Loucy (cell line): ENCODE results near the gene KLHL17.

Source experiments
- H2AFZ ChIP-seq: fragments of 200-600 bp; sonication (generic); 2 replicates; pipeline ENCODE4 v1.6.0; 2016; ENCODE audit warnings: antibody characterized with exemption, mild to moderate bottlenecking, low read length, moderate library complexity
- H3F3A ChIP-seq: fragments of 200-600 bp; 2 replicates; pipeline ENCODE4 v1.6.0; 2016; ENCODE audit warnings: antibody characterized with exemption, low read depth, mild to moderate bottlenecking
- H3K27me3 ChIP-seq: fragments of 200-600 bp; sonication (generic); 2 replicates; pipeline ENCODE4 v1.6.1; 2014; ENCODE audit warnings: low read length, mild to moderate bottlenecking; ENCODE audit not compliant: insufficient read depth, poor library complexity, severe bottlenecking
- H3K36me3 ChIP-seq: fragments of 200-600 bp; sonication (generic); 2 replicates; pipeline ENCODE4 v1.6.1; 2016; ENCODE audit warnings: low read length; ENCODE audit not compliant: insufficient read depth
- H3K4me1 ChIP-seq: fragments of 200-600 bp; sonication (generic); 2 replicates; pipeline ENCODE4 v1.5.1; 2014; ENCODE audit warnings: low read length, mild to moderate bottlenecking; ENCODE audit not compliant: insufficient read depth, poor library complexity, severe bottlenecking
- H3K4me2 ChIP-seq: fragments of 200-600 bp; sonication (generic); 2 replicates; pipeline ENCODE4 v1.6.0; 2014; ENCODE audit warnings: antibody characterized with exemption, low read length, low read depth, mild to moderate bottlenecking; ENCODE audit not compliant: poor library complexity, severe bottlenecking
- H3K4me3 ChIP-seq: fragments of 200-600 bp; sonication (generic); 2 replicates; pipeline ENCODE4 v1.5.1; 2014; ENCODE audit warnings: low read length, mild to moderate bottlenecking, mixed read lengths; ENCODE audit not compliant: poor library complexity, severe bottlenecking
- H3K79me2 ChIP-seq: fragments of 200-600 bp; sonication (generic); 2 replicates; pipeline ENCODE4 v1.6.1; 2014; ENCODE audit warnings: low read length; ENCODE audit not compliant: insufficient read depth
- H3K9ac ChIP-seq: fragments of 200-600 bp; sonication (generic); 2 replicates; pipeline ENCODE4 v1.6.0; 2014; ENCODE audit warnings: mild to moderate bottlenecking, low read depth, low read length, moderate library complexity; ENCODE audit not compliant: poor library complexity, severe bottlenecking
- H3K9me2 ChIP-seq: fragments of 200-600 bp; sonication (generic); replicated peaks from 2 replicates; pipeline ENCODE4 v1.6.1; 2016; ENCODE audit warnings: low read depth, low read length, mixed read lengths
- H3K9me3 ChIP-seq: fragments of 200-600 bp; sonication (generic); 2 replicates; pipeline ENCODE4 v1.6.1; 2014; ENCODE audit warnings: mild to moderate bottlenecking, antibody characterized with exemption, low read length, low read depth; ENCODE audit not compliant: insufficient read depth
- H4K20me1 ChIP-seq: fragments of 200-600 bp; sonication (generic); 2 replicates; pipeline ENCODE4 v1.6.0; 2014; ENCODE audit warnings: antibody characterized with exemption, low read length, mild to moderate bottlenecking; ENCODE audit not compliant: insufficient read depth, poor library complexity, severe bottlenecking
- EZH2phosphoT487 ChIP-seq: fragments of 200-600 bp; IDR thresholded peaks from 2 replicates; pipeline ENCODE4 v1.6.1; 2018; ENCODE audit warnings: antibody characterized with exemption, mild to moderate bottlenecking, moderate library complexity, borderline replicate concordance
- TF ChIP-seq, protein P1 (sequence below): fragments of 200-600 bp; sonication (generic); conservative IDR thresholded peaks from 2 replicates; pipeline ENCODE4 v1.5.1; 2014; ENCODE audit warnings: mild to moderate bottlenecking, antibody characterized with exemption, low read length

Gene KLHL17

DNA sequence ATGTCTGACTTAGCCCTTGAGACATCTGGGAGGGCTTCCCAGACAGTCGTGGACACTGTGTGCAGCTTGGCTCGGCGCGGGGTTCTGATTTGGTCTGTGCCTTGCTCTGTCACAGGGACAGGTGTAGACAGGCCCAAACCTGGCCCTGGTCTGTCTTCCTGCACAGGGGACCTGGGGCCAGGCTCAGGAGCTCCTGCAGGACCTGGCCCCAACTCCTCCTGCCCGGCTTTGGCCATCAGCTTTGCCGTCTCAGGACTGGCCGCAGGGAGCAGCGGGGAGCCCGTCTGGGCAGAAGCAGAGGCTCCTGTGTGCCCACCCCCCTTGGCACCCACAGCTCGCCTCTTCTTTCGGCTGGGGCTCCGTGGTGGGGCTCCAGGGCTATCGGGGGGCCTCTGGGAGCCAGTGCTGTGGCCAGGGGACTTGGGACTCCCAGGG is 19.8 kb downstream of the KLHL17 start:
- Histone ChIP-seq H3K4me3 (no peak overlapping the region), H3K4me1 (peaks cover 4% of the 10 kb centered on the region), H3K27me3 (no peaks in the 10 kb centered on the region), H3K36me3 (no peaks in the 10 kb centered on the region), H3K4me2 (no peak overlapping the region), H4K20me1 (no peaks in the 10 kb centered on the region), H3K9ac (no peak overlapping the region), H3K79me2 (no peaks in the 10 kb centered on the region), H2AFZ (no peak overlapping the region), H3F3A (no peaks in the 10 kb centered on the region), H3K9me3 (no peaks in the 10 kb centered on the region), H3K9me2 (no peaks in the 10 kb centered on the region)
- no peak for TF ChIP-seq EZH2phosphoT487
- TF ChIP-seq, protein P1, sequence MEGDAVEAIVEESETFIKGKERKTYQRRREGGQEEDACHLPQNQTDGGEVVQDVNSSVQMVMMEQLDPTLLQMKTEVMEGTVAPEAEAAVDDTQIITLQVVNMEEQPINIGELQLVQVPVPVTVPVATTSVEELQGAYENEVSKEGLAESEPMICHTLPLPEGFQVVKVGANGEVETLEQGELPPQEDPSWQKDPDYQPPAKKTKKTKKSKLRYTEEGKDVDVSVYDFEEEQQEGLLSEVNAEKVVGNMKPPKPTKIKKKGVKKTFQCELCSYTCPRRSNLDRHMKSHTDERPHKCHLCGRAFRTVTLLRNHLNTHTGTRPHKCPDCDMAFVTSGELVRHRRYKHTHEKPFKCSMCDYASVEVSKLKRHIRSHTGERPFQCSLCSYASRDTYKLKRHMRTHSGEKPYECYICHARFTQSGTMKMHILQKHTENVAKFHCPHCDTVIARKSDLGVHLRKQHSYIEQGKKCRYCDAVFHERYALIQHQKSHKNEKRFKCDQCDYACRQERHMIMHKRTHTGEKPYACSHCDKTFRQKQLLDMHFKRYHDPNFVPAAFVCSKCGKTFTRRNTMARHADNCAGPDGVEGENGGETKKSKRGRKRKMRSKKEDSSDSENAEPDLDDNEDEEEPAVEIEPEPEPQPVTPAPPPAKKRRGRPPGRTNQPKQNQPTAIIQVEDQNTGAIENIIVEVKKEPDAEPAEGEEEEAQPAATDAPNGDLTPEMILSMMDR, result no peak

DNA sequence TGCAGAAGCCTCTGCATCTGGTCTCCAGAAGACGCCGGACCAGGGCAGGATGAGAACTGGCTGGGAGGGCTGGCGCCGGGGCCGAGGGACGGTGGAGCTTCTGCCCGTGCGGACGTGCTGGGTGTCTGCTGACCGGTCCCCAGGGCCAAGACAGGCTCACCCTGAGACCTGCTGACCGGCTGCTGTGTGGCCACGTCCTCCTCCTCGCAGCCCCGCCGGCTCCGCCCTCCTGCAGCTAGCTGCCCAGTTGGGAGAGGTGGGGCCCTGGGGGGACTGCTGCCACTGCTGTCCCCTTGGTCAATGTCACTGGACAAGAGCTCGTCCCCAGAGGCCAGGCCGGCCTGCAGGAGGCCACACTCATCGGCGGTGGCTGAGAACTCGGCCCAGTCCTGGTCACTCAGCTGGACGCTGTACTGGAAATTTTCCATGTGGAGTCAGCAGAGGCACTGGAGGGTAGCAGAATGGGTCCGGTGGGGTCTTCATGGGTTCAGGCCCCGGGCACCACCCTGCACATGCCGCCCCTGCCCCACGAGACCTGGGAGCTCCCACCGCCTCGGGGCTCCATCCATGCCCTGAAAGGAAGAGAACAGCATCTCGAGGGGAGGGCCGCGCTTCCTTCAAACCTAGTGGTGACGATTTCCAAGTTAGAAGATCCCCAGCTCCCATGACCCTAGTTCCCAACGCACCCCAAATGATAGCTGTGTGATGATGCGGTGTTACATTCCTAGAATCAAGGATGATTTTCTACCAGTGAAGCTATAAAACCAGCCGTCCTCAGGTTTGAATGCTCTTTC is 20.4 kb downstream of the KLHL17 start:
- Histone ChIP-seq H3K9ac (no peak overlapping the region), H3K27me3 (no peaks in the 10 kb centered on the region)

GRCh38 chr1:981491-981954 is 21.1 kb downstream of the KLHL17 start:
- H3K9me3 ChIP-seq, result no peaks in the 10 kb centered on the region
- no peak overlapping the region for H2AFZ ChIP-seq
- H3K9me2 ChIP-seq, result no peaks in the 10 kb centered on the region
- H3K4me1 ChIP-seq, result no peaks in the 10 kb centered on the region
- no peaks in the 10 kb centered on the region for H3K79me2 ChIP-seq
- TF ChIP-seq, protein P1, result no peak
- no peak for TF ChIP-seq EZH2phosphoT487
- no peaks in the 10 kb centered on the region for H3F3A ChIP-seq
- no peaks in the 10 kb centered on the region for H3K36me3 ChIP-seq
- no peaks in the 10 kb centered on the region for H4K20me1 ChIP-seq
- H3K4me2 ChIP-seq, result no peak overlapping the region
- no peak overlapping the region for H3K4me3 ChIP-seq
- H3K27me3 ChIP-seq, result no peaks in the 10 kb centered on the region
- no peak overlapping the region for H3K9ac ChIP-seq

More for the DNA sequence above, 20.4 kb downstream of the KLHL17 start:
- Histone ChIP-seq H3K36me3 (no peaks in the 10 kb centered on the region), H3F3A (no peaks in the 10 kb centered on the region), H3K4me1 (peaks cover 2% of the 10 kb centered on the region), H3K79me2 (no peaks in the 10 kb centered on the region), H3K9me3 (no peaks in the 10 kb centered on the region), H3K9me2 (no peaks in the 10 kb centered on the region), H2AFZ (no peak overlapping the region), H3K4me3 (no peak overlapping the region), H4K20me1 (no peaks in the 10 kb centered on the region), H3K4me2 (no peak overlapping the region)
- TF ChIP-seq, protein P1, result no peak
- TF ChIP-seq EZH2phosphoT487, result no peak
